ENCODE measurements around the gene PTGER4.
"Not testable (repeated sequence)": the region's sequence is repeated elsewhere in the genome, so short reads cannot be mapped to it uniquely, and the experiment has no call there.

The PTGER4 gene

GRCh38 chr5:40679913-40680681 lies at the start of gene PTGER4:
Gene PTGER4 (plus strand): TSS chr5:40679915. CDS start chr5:40680994, 1,079 bp downstream.
- DNase-seq (ENCODE audit: low read depth): no peak

- DNase-seq (ENCODE audit: low read depth): no peak
These were observed 49.6 kb upstream of the PTGER4 start for GRCh38 chr5:40630126-40630525.

GRCh38 chr5:40631236-40631635 lies 48.5 kb upstream of the PTGER4 start:
- DNase-seq (ENCODE audit: low read depth): no peak

- DNase-seq (ENCODE audit: low read depth): no peak
These were observed 45.6 kb upstream of the PTGER4 start for GRCh38 chr5:40634154-40634553.

GRCh38 chr5:40634593-40634992 lies 45.1 kb upstream of the PTGER4 start:
- no peak for DNase-seq (ENCODE audit: low read depth)

GRCh38 chr5:40639531-40639930 lies 40.2 kb upstream of the PTGER4 start:
- DNase-seq (ENCODE audit: low read depth): not testable (repeated sequence)

- no peak for DNase-seq (ENCODE audit: low read depth)
These were observed 33.4 kb upstream of the PTGER4 start for GRCh38 chr5:40646266-40646665.

- DNase-seq (ENCODE audit: low read depth): no peak
These were observed 31.6 kb upstream of the PTGER4 start for GRCh38 chr5:40648150-40648549.

- no peak for DNase-seq (ENCODE audit: low read depth)
These were observed 30.2 kb upstream of the PTGER4 start for GRCh38 chr5:40649463-40650030.

- DNase-seq (ENCODE audit: low read depth): no peak
These were observed 28.5 kb upstream of the PTGER4 start for GRCh38 chr5:40651201-40651600.

- no peak for DNase-seq (ENCODE audit: low read depth)
These were observed 27.1 kb upstream of the PTGER4 start for GRCh38 chr5:40652441-40653220.

- no peak for DNase-seq (ENCODE audit: low read depth)
These were observed 26.3 kb upstream of the PTGER4 start for GRCh38 chr5:40653221-40654022.

GRCh38 chr5:40654377-40654991 lies 25.2 kb upstream of the PTGER4 start:
- no peak for DNase-seq (ENCODE audit: low read depth)

GRCh38 chr5:40655138-40655537 lies 24.6 kb upstream of the PTGER4 start:
- no peak for DNase-seq (ENCODE audit: low read depth)

- not testable (repeated sequence) for DNase-seq (ENCODE audit: low read depth)
These were observed 23.6 kb upstream of the PTGER4 start for GRCh38 chr5:40656091-40656490.

GRCh38 chr5:40656766-40657165 lies 22.9 kb upstream of the PTGER4 start:
- DNase-seq (ENCODE audit: low read depth): no peak

- no peak for DNase-seq (ENCODE audit: low read depth)
These were observed 19.0 kb upstream of the PTGER4 start for GRCh38 chr5:40660751-40661150.

GRCh38 chr5:40665635-40666298 lies 13.9 kb upstream of the PTGER4 start:
- DNase-seq (ENCODE audit: low read depth): no peak

GRCh38 chr5:40666657-40667056 lies 13.1 kb upstream of the PTGER4 start:
- no peak for DNase-seq (ENCODE audit: low read depth)

- DNase-seq (ENCODE audit: low read depth): no peak
These were observed 12.5 kb upstream of the PTGER4 start for GRCh38 chr5:40667161-40667663.

All from stimulated activated CD8-positive, alpha-beta memory T cell treated with anti-CD3 and anti-CD28 coated beads, Interleukin-15, amount 100 ng/mL, for 1 hour (primary cell).